ENCODE measurements around the gene IL37. TPM values are rescaled to one million over a fixed set of nuclear protein-coding genes. Genes with fewer than 3 reads are reported as not detected.
A peak's percentile ranks its signal among the peaks of the same experiment; 100 is the strongest.

The IL37 gene
- total and polyA plus RNA-seq, 2 of the 13 experiments (the other 11 are each of a cell fraction or from before 2014, with no cell fraction given): not detected

DNA sequence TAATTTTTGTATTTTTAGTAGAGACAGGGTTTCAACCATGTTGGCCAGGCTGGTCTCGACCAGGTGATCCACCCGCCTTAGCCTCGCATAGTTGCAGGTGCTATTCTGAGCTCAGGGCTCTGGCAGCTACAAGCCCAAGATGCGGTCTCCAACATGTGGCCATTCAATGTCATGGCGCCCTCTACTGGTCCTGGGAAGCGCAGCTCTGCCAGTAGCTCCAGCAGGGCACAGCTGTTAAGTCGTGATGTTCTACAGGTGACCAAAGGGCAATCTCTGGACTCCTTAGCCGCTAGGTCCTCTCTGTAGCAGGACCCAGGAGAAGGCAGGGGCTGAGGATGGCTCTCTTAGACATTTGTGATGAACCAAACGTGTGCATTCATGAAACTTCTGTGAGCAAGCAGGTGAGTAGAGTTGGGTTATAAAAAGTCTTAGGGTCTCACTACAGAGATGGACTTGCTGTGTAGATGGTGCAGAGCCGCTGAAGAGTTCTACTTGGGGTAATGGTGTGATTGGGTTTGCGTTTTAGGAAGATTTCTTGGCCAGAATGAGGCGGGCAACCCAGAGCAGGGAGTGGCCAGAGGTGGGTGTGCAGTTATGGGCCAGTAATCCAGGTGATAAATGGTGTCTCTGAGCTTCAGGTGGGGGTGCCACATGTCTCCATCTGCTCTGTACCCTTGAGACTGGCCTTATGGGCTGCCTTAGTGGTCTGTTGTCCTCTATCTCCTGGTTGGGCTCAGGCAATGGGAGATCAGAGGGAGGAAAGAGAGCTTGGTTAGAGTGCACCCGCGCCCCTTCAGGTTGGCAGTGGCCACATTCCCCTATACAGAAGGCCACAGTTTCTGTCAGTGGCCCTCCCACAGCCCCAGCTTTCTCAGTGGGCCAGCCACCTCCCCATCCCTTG is 31.0 kb downstream of the IL37 start (continued):
- TF ChIP-seq, protein P1, sequence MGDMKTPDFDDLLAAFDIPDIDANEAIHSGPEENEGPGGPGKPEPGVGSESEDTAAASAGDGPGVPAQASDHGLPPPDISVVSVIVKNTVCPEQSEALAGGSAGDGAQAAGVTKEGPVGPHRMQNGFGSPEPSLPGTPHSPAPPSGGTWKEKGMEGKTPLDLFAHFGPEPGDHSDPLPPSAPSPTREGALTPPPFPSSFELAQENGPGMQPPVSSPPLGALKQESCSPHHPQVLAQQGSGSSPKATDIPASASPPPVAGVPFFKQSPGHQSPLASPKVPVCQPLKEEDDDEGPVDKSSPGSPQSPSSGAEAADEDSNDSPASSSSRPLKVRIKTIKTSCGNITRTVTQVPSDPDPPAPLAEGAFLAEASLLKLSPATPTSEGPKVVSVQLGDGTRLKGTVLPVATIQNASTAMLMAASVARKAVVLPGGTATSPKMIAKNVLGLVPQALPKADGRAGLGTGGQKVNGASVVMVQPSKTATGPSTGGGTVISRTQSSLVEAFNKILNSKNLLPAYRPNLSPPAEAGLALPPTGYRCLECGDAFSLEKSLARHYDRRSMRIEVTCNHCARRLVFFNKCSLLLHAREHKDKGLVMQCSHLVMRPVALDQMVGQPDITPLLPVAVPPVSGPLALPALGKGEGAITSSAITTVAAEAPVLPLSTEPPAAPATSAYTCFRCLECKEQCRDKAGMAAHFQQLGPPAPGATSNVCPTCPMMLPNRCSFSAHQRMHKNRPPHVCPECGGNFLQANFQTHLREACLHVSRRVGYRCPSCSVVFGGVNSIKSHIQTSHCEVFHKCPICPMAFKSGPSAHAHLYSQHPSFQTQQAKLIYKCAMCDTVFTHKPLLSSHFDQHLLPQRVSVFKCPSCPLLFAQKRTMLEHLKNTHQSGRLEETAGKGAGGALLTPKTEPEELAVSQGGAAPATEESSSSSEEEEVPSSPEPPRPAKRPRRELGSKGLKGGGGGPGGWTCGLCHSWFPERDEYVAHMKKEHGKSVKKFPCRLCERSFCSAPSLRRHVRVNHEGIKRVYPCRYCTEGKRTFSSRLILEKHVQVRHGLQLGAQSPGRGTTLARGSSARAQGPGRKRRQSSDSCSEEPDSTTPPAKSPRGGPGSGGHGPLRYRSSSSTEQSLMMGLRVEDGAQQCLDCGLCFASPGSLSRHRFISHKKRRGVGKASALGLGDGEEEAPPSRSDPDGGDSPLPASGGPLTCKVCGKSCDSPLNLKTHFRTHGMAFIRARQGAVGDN (CRISPR knock-in tag; IDR thresholded peaks at IDR 0.05): 0 out of 2 replicates have a peak, but pooled peaks have one; percentile 13
- TF ChIP-seq RAD21 (CRISPR knock-in tag; IDR thresholded peaks at IDR 0.05): peak; percentile 86
- no peak for TF ChIP-seq ZNF510 (CRISPR knock-in tag; IDR thresholded peaks at IDR 0.05; ENCODE audit: low read depth)
- TF ChIP-seq, protein P2, sequence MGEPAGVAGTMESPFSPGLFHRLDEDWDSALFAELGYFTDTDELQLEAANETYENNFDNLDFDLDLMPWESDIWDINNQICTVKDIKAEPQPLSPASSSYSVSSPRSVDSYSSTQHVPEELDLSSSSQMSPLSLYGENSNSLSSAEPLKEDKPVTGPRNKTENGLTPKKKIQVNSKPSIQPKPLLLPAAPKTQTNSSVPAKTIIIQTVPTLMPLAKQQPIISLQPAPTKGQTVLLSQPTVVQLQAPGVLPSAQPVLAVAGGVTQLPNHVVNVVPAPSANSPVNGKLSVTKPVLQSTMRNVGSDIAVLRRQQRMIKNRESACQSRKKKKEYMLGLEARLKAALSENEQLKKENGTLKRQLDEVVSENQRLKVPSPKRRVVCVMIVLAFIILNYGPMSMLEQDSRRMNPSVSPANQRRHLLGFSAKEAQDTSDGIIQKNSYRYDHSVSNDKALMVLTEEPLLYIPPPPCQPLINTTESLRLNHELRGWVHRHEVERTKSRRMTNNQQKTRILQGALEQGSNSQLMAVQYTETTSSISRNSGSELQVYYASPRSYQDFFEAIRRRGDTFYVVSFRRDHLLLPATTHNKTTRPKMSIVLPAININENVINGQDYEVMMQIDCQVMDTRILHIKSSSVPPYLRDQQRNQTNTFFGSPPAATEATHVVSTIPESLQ (CRISPR knock-in tag; conservative IDR thresholded peaks at IDR 0.05): no peak
- no peak for TF ChIP-seq ZFP36L1 (CRISPR knock-in tag; IDR thresholded peaks at IDR 0.05)
- TF ChIP-seq ZSCAN31 (CRISPR knock-in tag; IDR thresholded peaks at IDR 0.05; ENCODE audit: low read depth): no peak
- no peak for TF ChIP-seq KMT2B (CRISPR knock-in tag; IDR thresholded peaks at IDR 0.05)
- no peak for TF ChIP-seq BCL6 (CRISPR knock-in tag; IDR thresholded peaks at IDR 0.05)
- TF ChIP-seq, protein P3, sequence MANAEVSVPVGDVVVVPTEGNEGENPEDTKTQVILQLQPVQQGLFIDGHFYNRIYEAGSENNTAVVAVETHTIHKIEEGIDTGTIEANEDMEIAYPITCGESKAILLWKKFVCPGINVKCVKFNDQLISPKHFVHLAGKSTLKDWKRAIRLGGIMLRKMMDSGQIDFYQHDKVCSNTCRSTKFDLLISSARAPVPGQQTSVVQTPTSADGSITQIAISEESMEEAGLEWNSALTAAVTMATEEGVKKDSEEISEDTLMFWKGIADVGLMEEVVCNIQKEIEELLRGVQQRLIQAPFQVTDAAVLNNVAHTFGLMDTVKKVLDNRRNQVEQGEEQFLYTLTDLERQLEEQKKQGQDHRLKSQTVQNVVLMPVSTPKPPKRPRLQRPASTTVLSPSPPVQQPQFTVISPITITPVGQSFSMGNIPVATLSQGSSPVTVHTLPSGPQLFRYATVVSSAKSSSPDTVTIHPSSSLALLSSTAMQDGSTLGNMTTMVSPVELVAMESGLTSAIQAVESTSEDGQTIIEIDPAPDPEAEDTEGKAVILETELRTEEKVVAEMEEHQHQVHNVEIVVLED (CRISPR knock-in tag; IDR thresholded peaks at IDR 0.05; ENCODE audit: borderline replicate concordance): no peak
- no peak for TF ChIP-seq HOXD1 (CRISPR knock-in tag; IDR thresholded peaks at IDR 0.05)
- no peak for TF ChIP-seq ZNF496 (CRISPR knock-in tag; IDR thresholded peaks at IDR 0.05; ENCODE audit: insufficient replicate concordance)
- peak; percentile 96 for TF ChIP-seq STAG1 (CRISPR knock-in tag; IDR thresholded peaks at IDR 0.05)
- peak; percentile 92 for TF ChIP-seq XRCC5 (optimal IDR thresholded peaks at IDR 0.05; ENCODE audit: low read length)
- TF ChIP-seq, protein P4, sequence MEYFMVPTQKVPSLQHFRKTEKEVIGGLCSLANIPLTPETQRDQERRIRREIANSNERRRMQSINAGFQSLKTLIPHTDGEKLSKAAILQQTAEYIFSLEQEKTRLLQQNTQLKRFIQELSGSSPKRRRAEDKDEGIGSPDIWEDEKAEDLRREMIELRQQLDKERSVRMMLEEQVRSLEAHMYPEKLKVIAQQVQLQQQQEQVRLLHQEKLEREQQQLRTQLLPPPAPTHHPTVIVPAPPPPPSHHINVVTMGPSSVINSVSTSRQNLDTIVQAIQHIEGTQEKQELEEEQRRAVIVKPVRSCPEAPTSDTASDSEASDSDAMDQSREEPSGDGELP (IDR thresholded peaks at IDR 0.05; ENCODE audit: borderline replicate concordance, low read depth): peak; percentile 89
- TF ChIP-seq BORCS8-MEF2B (CRISPR knock-in tag; IDR thresholded peaks at IDR 0.05): no peak
- TF ChIP-seq TARDBP (CRISPR knock-in tag; IDR thresholded peaks at IDR 0.05): no peak
- no peak for TF ChIP-seq SIX4 (CRISPR knock-in tag; IDR thresholded peaks at IDR 0.05)
- TF ChIP-seq AGO2 (optimal IDR thresholded peaks at IDR 0.05; ENCODE audit: low read depth, low read length): no peak
- no peak for TF ChIP-seq NRL (CRISPR knock-in tag; IDR thresholded peaks at IDR 0.05; ENCODE audit: borderline replicate concordance)
- TF ChIP-seq ZNF746 (CRISPR knock-in tag; IDR thresholded peaks at IDR 0.05): no peak
- no peak for TF ChIP-seq MTF1 (CRISPR knock-in tag; IDR thresholded peaks at IDR 0.05)

Measured in HepG2 (cell line).